Measurements from ENCODE around the gene METTL21A.
A peak's percentile ranks its signal among the peaks of the same experiment; 100 is the strongest.
"Not testable (repeated sequence)": the region's sequence is repeated elsewhere in the genome, so short reads cannot be mapped to it uniquely, and the experiment has no call there.

METTL21A gene

DNA sequence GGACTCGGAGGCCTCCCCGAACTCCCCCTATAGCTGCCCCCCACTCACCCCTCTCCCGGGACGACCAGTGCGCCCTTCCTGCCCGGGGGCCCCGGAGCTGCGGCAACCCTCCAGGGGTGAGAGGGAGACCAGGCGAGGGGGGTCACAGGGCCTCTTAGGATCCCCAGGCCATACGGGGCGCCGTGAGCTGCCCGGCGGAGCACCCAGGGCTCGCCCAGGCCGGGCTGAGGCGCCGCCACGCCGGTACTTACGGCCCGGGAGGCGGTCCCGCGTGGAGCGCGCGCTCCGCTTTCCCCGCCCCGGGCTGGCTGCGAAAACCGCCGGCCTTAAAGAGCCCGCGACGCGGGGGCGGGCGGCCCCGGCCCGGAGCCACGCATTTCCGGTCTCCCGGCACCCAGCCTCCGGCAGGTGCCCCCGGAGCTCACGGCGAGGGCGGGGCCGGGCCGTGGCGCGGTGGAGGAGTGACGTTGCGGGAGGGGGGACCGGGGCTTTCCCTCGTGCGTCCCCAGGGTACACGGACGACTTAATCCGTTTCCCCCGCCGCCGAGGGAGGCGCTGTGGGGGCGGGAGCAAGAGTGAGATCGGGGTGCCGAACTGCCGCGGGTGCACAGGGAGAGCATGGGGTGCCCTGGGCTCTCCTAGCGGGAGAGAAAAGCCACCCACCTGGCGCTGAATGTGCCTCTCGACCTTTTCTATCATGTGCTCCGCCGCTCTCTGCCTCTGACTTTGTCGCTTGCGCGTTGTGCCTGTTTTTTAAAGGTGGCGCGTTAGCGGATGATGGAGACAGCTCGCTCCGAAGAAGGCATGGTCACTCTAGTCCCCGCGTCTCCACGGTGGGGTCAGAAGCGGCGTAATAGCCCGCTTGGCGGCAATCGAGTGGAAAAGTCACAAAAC, at the start of gene METTL21A:
TSS of gene METTL21A (minus strand) at position 381 of the 894 bp plus-strand sequence. CDS start 1,019 bp downstream, outside the sequence.
- DNase-seq (ENCODE audit: low read depth in 2 of 2), result peak; percentile 94 to 97

DNA sequence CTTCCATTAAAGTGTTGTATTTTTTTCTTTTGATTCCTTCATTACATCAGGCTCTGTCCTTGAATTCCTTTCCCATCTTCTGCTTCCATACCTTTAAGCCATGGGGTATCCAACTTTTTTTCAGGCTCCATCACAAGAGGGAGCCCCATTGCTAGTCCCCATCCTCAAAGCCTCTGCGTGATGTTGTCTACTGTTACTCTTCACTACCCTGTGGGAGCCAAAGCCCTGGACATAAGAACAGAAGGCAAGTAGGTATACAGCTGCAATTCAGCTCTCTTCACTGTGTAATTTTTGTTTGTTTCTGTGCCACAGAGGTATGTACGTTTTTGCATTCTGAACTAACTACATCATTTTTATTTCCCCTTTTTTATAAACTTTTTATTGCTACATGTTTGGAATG, 49.6 kb upstream of the METTL21A start:
- no peak for DNase-seq (ENCODE audit: low read depth in 2 of 2)

DNA sequence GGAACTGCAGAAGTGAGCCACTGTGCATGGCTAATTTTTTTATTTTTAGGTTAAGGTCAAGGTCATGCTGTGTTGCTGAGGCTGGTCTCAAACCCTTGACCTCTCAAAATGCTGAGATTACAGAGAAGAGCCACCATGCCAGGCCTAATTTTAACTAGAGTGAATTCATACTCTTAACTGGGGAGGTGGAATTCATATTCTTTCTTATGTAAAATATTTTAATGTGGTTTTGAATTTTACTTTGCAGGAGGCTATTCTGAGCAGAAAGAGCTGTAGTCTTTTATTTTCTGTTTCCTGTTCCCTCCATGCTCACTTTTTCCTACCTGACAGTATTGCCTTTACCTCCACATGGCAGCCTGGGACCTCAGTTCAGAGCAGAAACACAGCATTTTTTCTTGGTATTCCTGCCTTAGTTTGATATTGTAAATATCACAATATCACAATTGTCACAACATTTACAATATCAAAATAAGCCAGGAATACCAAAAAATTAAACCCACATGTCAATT, 49.1 kb upstream of the METTL21A start:
- DNase-seq (ENCODE audit: low read depth in 2 of 2), result no peak

DNA sequence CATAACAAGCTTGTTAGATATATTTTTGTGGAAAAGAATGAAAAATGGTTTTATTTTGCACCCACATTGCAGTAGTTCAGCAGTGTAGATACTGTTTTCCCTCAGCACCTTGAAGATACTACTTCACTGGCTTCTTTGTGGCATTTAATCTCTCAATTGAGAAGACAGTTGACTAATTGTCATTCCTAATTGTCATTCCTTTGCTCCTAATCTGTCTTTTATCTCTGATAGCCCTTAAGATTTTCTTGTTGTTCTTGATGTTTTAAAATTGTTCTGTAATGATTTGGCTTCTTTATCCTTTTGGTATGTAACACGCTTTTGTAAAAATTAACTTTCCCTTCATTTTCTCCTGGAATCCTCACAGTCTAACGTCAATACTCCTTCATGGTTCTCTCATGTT, 48.2 kb upstream of the METTL21A start:
- DNase-seq (ENCODE audit: low read depth in 2 of 2), result no peak

DNA sequence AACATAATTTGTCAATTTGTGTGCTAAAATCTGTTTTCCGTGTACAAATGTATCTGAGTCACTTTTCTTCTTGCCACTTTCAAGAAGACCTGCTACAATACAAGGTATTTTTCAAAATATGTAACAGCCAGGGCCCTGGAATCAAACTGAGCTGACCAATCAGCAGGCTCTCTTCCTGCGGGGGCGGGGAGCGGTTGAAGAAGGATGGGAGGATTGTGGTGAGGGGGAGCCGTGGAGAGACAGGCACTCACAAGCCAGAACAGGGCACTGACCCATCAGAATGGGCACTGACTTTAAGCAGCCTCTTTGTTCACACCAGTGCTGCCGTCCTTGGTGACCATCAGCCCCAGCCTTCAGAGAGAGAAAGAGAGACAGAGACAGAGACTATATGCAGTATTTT, 45.7 kb upstream of the METTL21A start:
- no peak for DNase-seq (ENCODE audit: low read depth in 2 of 2)

DNA sequence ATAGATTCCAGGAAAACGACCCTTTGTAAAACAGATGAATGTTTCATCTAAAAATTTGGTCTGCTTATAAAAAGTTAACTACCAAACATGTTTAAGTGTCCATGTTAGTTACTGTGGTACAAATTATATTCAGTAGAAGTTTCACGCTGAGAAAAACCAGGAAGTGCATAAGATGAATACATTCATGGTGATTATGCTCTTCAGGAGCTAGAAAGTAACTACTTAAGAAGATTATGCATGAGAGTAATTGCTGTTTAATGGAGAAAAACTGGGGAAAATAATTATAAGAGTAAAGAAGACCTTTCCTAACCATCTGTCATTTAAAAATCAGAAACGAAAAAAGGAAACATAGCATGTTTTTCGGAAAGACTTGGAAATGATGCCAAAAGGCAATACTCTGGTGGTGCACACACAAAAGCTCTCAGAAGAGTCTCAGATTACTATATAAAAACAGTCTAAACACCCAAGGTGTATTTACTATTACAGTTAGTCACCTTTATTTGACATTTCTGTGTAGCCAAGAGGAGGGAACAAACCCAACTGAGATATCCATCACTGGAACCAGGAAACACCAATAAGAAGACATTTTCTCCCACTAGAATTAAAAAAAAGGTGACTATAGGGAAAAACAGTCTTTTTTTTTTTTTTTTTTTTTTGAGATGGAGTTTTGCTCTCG, 38.8 kb upstream of the METTL21A start:
- no peak for DNase-seq (ENCODE audit: low read depth in 2 of 2)

DNA sequence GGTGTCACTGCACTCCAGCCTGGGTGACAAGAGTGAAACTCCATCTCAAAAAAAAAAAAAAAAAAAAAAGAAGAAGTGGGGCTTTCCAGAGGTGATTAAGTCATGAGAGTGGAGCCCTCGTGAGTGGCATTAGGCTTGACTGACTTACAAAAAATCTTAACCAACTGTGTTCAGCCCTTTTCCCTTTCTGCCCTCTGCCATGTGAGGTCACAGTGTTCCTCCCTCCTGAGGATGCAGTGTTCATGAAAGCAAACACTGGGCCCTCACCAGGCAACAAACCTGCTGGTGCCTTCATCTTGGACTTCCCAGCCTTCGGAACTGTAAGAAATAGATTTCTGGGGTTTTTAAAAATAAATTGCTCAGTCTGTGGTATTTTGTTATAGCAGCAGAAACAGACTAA, 37.0 kb upstream of the METTL21A start:
- no peak for DNase-seq (ENCODE audit: low read depth in 2 of 2)

DNA sequence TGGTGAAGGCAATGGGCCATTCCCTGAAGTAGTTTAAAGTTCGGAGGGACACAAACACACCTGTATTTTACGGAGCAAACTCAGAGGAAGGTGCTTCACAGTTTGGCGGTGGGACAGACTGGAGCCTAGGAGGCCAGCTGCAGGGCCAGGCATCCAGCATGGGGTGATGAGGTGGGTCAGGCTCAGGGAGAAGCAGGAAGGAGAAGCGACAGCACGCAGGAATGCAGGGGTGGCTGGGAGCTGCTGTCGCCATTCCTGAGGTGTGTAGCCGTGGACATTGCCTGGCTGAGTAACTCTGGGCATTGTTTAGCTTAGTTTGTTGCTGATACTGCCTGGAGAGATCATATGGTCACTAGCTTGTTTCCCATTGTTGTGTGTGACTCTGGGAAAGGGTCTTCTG, 35.8 kb upstream of the METTL21A start:
- DNase-seq (ENCODE audit: low read depth in 2 of 2), result no peak

DNA sequence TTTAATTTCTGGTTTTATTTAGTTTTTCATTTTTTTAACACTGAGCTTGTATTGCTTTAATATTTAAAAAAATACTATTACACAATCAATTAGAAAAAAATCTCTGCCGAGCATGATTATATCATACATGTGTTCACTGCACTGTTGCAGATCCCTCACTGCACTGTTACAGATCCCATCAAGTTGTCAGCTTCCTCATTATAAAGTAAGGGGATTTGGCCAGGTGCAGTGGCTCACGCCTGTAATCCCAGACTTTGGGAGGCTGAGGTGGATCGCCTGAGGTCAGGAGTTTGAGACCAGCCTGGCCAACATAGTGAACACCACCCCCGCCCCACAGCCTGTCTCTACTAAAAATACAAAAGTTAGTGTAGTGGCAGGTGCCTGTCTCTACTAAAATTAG, 33.0 kb upstream of the METTL21A start:
- no peak for DNase-seq (ENCODE audit: low read depth in 2 of 2)

DNA sequence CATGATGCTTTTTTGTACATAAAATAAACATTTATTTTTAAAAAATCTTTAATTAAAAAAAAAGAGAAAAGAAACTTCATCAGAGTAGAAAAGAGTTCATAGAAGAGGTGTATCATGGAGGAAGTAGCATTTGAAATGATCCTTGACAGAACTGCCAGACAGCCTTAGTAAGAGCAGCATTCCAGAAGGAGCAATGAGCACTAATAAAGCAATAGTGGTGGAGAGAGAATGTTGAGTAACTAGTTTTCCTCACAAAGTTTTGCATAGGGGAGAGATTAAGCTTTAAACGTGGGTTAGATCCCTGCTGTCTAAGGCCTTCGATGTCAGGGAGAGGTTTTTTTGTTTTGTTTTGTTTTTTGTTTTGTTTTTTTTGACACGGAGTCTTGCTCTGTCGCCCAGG, 29.8 kb upstream of the METTL21A start:
- DNase-seq (ENCODE audit: low read depth in 2 of 2), result no peak

DNA sequence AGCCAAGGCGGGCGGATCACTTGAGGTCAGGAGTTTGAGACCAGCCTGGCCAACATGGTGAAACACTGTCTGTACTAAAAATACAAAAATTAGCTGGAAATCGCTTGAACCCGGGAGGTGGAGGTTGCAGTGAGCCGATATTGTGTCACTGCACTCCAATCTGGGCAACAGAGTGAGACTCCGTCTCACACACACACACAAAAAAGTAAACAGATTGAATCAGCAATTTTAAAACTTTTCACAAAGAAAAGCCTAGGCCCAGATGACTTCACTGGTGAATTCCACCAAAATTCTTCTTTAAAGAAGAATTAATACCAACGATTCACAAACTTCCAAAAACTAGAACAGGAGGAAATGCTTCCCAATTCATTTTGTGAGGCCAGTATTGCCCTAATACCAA, 21.4 kb upstream of the METTL21A start:
- DNase-seq (ENCODE audit: low read depth in 2 of 2), result not testable (repeated sequence)

DNA sequence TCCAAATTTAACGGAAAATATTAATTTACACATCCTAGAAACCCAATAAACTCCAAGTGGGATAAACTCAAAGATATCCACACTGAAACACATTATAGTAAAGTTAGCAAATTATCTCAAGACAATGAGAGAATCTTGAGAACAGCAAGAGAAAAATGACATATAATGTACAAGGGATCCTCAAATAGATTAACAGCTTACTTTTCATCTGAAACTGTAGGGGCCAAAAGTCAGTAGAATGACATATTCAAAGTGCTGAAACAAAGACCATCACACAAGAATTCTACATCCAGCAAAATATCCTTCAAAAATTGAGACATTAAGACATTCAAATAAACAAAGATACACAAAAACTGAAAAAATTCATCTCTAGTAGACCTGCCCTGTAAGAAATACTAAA, 18.7 kb upstream of the METTL21A start:
- no peak for DNase-seq (ENCODE audit: low read depth in 2 of 2)

DNA sequence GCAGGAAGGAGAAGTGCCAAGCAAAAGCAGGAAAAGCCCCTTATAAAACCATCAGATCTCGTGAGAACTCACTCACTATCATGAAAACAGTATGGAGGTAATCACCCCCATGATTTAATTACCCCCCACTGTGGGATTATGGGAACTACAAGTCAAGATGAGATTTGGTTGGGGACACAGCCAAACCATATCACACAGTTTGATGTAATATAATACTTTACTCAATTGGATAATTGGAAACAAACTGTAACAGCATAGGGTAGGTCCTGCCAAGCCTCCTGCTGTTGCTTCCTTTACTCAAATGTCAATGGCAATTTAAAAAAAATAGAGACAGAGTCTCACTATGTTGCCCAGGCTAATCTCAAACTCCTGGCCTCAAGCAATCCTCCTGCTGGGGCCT, 15.5 kb upstream of the METTL21A start:
- no peak for DNase-seq (ENCODE audit: low read depth in 2 of 2)

DNA sequence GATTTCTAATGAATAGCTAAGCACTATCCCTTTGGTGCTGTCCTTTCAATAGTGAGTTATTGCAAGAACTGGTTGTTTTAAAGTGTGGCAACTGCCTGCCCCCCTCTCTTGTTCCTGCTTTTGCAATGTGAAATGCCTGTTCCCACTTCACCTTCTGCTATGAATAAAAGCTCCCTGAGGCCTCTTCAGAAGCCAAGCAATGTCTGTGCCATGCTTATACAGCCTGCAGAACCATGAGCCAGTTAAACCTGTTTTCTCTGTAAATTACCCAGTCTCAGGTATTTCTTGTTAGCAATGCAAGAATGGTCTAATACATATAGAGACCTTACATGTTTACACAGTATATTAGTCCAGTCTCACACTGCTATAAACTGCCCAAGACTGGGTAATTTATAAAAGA, 15.0 kb upstream of the METTL21A start:
- DNase-seq (ENCODE audit: low read depth in 2 of 2), result no peak

DNA sequence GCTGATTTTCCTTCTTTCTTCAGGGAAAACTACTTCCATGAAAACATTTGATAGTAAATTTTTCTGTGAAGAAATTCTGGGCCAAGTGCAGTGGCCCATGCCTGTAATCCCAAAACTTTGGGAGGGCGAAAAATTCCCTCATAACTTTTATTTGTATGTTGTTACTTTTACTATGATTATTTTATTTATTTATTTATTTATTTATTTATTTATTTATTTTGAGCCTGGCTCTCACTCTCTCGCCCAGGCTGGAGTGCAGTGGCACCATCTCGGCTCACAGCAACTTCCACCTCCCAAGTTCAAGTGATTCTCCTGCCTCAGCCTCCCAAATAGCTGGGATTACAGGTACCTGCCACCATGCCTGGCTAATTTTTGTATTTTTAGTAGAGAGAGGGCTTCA, 14.1 kb upstream of the METTL21A start:
- DNase-seq (ENCODE audit: low read depth in 2 of 2), result not testable (repeated sequence)

DNA sequence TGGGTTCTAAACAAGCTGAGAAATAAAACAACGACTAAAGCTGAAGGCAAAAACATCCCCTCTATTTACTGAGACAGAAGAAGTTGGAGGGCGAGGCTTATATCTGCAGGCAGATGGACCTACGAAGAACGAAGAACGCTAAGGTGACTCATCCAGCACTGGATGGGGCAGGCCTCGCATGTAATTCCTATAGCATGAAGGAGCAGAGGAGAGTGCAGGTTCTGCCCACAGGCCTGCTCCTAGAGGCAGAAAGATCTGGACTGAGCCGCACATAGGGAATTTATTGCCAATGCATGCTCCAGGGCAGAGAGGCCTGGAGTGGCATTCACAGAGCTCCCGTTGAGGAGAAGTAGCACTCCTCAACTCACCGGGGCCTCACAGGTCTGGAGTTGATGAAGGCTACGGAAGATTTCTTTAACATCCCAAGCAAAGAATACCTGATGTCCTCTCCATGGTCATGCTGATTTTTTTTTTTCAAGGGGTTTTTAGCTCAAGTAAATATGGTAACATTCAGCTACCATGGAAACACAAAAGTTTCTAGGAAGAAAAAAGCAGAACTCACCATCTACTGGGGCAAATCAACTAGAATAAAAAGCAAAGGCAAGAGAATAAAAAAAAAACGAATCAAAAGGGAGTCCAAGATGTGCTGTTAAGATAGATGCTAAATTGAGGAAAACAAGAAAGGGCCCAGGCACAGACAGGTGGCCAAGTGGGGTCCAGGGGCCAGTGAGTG, 10.4 kb upstream of the METTL21A start:
- DNase-seq (ENCODE audit: low read depth in 2 of 2), result no peak

DNA sequence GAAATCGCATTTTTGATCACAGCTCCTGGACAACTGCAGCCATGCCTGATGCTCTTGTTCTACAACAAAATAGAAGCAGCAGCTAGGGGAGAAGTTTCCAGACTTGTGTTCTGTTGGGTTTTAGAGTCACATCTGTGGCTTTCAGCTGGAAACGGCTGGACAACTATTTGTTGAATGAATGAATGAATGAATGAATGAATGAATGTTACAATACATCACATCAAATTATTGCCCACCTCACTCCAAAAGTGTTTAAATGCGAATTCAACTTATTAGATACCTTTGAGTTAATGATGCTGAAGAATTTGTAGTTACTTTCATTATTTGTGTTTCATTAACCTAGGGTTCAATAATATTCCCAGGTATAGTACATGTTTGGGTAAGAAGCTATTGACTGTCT, 8.5 kb upstream of the METTL21A start:
- DNase-seq (ENCODE audit: low read depth in 2 of 2), result no peak

DNA sequence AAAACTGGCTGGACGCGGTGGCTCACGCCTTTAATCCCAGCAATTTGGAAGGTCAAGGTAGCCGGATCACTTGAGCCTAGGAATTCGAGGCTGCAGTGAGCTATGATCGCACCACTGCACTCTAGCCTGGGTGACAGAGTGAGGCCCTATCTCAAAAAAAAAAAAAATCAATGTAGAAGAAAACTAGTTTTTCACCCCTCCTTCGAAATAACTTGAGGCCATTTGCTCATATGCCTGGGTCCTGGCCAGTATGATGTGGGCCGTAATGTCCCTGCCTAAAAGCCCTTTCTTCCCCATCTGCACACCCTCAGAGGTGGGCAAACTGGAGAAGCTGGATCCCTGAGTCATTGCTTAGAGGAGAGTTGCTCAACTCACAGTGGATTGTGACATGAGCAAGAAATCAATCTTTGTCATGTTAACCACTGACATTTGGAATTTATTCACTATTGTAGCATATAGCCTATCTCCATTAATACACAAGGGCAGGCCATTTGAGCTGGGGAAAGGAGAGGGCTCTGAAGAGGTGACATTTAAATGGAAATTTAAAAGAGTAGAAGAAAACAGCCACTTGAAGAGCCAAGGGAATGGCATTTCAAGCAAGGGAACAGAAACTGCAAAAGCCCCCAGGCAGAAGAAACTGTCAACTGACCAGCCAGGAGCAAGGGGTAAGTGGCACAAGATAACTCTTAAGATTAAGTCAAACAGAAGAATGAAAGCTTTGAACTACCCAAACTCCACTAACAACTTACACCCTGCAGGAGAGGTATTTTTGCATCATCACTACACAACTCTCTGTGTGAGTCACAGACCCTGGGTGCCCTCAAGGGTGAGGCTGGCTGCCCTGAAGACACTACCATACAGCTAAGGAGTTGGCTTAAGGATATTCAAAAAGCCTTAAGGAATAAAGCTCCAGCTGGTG, 7.6 kb upstream of the METTL21A start:
- no peak for DNase-seq (ENCODE audit: low read depth in 2 of 2)

DNA sequence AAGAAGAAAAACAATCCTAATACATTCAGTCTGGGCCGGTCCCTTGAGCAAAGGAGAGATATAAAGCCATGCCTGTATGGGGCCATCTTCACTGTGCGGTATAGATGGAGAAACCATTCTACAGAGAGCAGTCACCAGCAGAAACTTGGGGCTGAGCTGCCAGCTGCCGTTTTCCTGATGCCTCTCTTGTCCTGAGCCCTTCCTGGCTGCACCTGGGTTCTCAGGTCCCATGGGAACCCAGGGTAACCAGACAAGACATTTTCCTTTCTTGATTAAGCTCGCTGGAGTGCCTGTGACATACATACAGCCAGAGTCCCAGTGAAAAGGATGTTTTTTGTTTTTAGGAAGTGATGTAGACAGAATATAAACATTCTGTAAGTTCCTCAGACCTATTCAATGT, 5.3 kb upstream of the METTL21A start:
- no peak for DNase-seq (ENCODE audit: low read depth in 2 of 2)

DNA sequence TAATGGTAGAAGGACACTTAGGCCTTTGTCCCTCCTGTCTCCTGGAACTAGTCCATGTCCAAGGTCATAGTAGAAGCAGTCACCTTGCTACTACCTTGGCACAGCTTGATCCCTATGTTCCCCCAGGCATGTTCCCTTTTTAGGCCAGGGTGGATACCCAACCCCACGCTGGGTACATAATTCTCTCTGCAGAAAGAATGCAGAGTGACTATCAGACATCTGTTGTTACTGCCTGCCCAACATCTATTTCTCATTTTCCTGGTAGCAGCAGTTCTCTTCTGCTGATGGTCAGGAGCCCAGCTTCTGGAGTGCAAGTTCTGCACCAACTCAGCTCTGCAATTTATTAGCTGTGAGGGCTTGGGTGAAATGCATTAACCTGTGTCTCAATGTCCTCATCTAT, 4.4 kb upstream of the METTL21A start:
- no peak for DNase-seq (ENCODE audit: low read depth in 2 of 2)

Measured in stimulated activated CD8-positive, alpha-beta memory T cell treated with anti-CD3 and anti-CD28 coated beads, Interleukin-15, amount 100 ng/mL, for 4 hours (primary cell).